C4-2B (cell line): ENCODE data around the gene CLDN15.
"Not testable (repeated sequence)": the region's sequence is repeated elsewhere in the genome, so short reads cannot be mapped to it uniquely, and the experiment has no call there.

Experiments
- CTCF ChIP-seq: fragments of 450-650 bp; conservative IDR thresholded peaks from 2 replicates; pipeline ENCODE4 v1.5.1; 2017; ENCODE audit warnings: mild to moderate bottlenecking
- ZFX ChIP-seq: fragments of 450-650 bp; IDR thresholded peaks from 2 replicates; pipeline ENCODE4 v1.6.1; 2017

GRCh38 chr7:101280912-101281311, 43.3 kb upstream of the CLDN15 start:
- TF ChIP-seq CTCF, ZFX: not testable (repeated sequence)
